ENCODE measurements around the gene CTNNA3. TPM values are rescaled to one million over a fixed set of nuclear protein-coding genes. Genes with fewer than 3 reads are reported as not detected.

CTNNA3 gene
- total RNA-seq, 1 experiment from 2014 or later = not detected

- Mint-ChIP-seq H3K4me1 (ENCODE audit: low read depth, unreplicated experiment) (no peaks in the 10 kb centered on the region), H3K4me3 (ENCODE audit: low read depth, unreplicated experiment) (no peak overlapping the region), H3K27me3 (ENCODE audit: unreplicated experiment) (no peaks in the 10 kb centered on the region), H3K9me3 (ENCODE audit: low read depth, unreplicated experiment) (peaks cover 2% of the 10 kb centered on the region), H3K27ac (ENCODE audit: unreplicated experiment) (no peak overlapping the region), H3K36me3 (ENCODE audit: insufficient read depth, unreplicated experiment) (no peaks in the 10 kb centered on the region)
- CTCF ChIA-PET = no interaction called here
- BruUV-seq (replicated peaks) = no TSS peak
- DNase-seq = no peak
- TF ChIP-seq CTCF (IDR thresholded peaks at IDR 0.05; ENCODE audit: unreplicated experiment) = no peak
- intact Hi-C loops (cut with micrococcal nuclease; ENCODE audit: unreplicated experiment) = no loop called here
Observed at GRCh38 chr10:66673071-66673470, 1022.9 kb downstream of the CTNNA3 start.

GRCh38 chr10:66671562-66671961 is 1024.4 kb downstream of the CTNNA3 start:
- TF ChIP-seq CTCF (IDR thresholded peaks at IDR 0.05; ENCODE audit: unreplicated experiment) = no peak

GRCh38 chr10:66671064-66671463 is 1024.9 kb downstream of the CTNNA3 start:
- Mint-ChIP-seq H3K36me3 (ENCODE audit: insufficient read depth, unreplicated experiment) (no peaks in the 10 kb centered on the region), H3K9me3 (ENCODE audit: low read depth, unreplicated experiment) (no peaks in the 10 kb centered on the region), H3K27me3 (ENCODE audit: unreplicated experiment) (no peaks in the 10 kb centered on the region), H3K4me3 (ENCODE audit: low read depth, unreplicated experiment) (no peak overlapping the region), H3K27ac (ENCODE audit: unreplicated experiment) (no peak overlapping the region), H3K4me1 (ENCODE audit: low read depth, unreplicated experiment) (no peaks in the 10 kb centered on the region)
- TF ChIP-seq CTCF (IDR thresholded peaks at IDR 0.05; ENCODE audit: unreplicated experiment) = no peak
- CTCF ChIA-PET = no interaction called here
- BruUV-seq (replicated peaks) = no TSS peak
- intact Hi-C loops (cut with micrococcal nuclease; ENCODE audit: unreplicated experiment) = no loop called here
- DNase-seq = no peak

More at GRCh38 chr10:66671562-66671961, 1024.4 kb downstream of the CTNNA3 start:
- Mint-ChIP-seq H3K4me3 (ENCODE audit: low read depth, unreplicated experiment) (no peak overlapping the region), H3K4me1 (ENCODE audit: low read depth, unreplicated experiment) (no peaks in the 10 kb centered on the region), H3K27ac (ENCODE audit: unreplicated experiment) (no peak overlapping the region), H3K36me3 (ENCODE audit: insufficient read depth, unreplicated experiment) (no peaks in the 10 kb centered on the region), H3K9me3 (ENCODE audit: low read depth, unreplicated experiment) (no peaks in the 10 kb centered on the region), H3K27me3 (ENCODE audit: unreplicated experiment) (no peaks in the 10 kb centered on the region)
- DNase-seq = no peak
- intact Hi-C loops (cut with micrococcal nuclease; ENCODE audit: unreplicated experiment) = no loop called here
- no TSS peak for BruUV-seq (replicated peaks)
- CTCF ChIA-PET = interaction anchor here (0.8 kb wide), 1 partner anchor 10 kb away, joined by 3 read pairs; no protein-coding TSS in a partner anchor

- TF ChIP-seq CTCF (IDR thresholded peaks at IDR 0.05; ENCODE audit: unreplicated experiment) = no peak
- intact Hi-C loops (cut with micrococcal nuclease; ENCODE audit: unreplicated experiment) = no loop called here
- H3K9me3 Mint-ChIP-seq (ENCODE audit: low read depth, unreplicated experiment) = peaks cover 4% of the 10 kb centered on the region
- H3K4me1 Mint-ChIP-seq (ENCODE audit: low read depth, unreplicated experiment) = no peaks in the 10 kb centered on the region
- no TSS peak for BruUV-seq (replicated peaks)
- CTCF ChIA-PET = interaction anchor here (0.6 kb wide), 1 partner anchor 19 kb away, joined by 4 read pairs; no protein-coding TSS in a partner anchor
- H3K36me3 Mint-ChIP-seq (ENCODE audit: insufficient read depth, unreplicated experiment) = no peaks in the 10 kb centered on the region
- H3K4me3 Mint-ChIP-seq (ENCODE audit: low read depth, unreplicated experiment) = no peak overlapping the region
- no peak overlapping the region for H3K27ac Mint-ChIP-seq (ENCODE audit: unreplicated experiment)
- no peak for DNase-seq
- H3K27me3 Mint-ChIP-seq (ENCODE audit: unreplicated experiment) = no peaks in the 10 kb centered on the region
Observed at GRCh38 chr10:66656499-66656898, 1039.5 kb downstream of the CTNNA3 start.
